Measurements from ENCODE around the gene OR1F1. TPM values are rescaled to one million over a fixed set of nuclear protein-coding genes. Genes with fewer than 3 reads are reported as not detected.

OR1F1 gene
- total and polyA plus RNA-seq, 8 donors: not detected

DNA sequence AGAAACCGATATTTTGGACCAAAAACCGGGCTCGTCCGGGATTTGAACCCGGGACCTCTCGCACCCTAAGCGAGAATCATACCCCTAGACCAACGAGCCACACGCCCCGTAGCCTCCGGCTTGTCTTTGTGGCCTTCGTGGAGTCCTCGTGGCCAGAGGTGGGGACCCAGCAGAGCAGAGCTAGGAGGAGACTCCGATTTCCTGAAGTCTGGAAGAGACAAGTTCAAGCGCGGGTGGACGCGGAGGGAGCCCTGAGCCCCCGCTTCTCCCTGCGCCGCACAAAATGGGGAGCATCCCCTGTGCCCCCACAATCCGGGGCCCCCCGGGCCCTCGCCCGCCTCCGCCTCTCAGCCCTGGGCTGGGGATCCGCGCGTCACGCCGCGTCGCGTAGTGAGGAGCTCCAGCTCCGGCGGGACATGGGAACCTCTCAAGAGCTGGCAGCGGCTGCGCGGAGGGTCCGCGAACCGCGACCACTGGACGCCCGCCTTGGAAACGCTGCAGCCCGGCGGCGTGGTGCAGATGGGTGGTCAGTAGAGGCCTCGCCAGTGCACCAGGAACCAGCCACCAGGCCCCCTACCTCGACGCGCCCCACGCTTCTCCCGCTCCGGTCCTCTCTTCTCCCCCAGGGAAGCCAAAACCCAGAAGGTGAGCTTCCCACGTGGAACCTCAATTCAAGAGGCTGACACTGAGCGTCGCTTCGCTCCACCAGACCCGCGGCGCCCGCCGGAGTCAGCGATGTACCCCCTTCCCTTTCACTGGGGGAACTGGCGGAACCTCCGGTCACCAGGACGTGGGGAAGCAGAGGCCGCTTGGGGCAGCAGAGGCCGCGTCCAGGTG is 5.2 kb upstream of the OR1F1 start:
- Histone ChIP-seq H3K36me3 (no peaks in the 10 kb centered on the region), H3K9me3 (peaks cover 0 to 15% (median 7%) of the 10 kb centered on the region in 4 donors), H3K27me3 (peaks cover 36 to 100% (median 79%) of the 10 kb centered on the region in 3 donors), H3K4me3 (peak overlapping the region; percentile 11 to 49 (median 32)), H3K27ac (no peak overlapping the region), H3K4me1 (peaks cover 14 to 19% (median 16%) of the 10 kb centered on the region in 4 donors)
- intact Hi-C loops (cut with DNase I; ENCODE audit: low total_unique reads): no loop called here
- peak; percentile 37 to 48 for DNase-seq
- TF ChIP-seq EP300 (IDR thresholded peaks at IDR 0.05): no peak
- TF ChIP-seq, protein P1, sequence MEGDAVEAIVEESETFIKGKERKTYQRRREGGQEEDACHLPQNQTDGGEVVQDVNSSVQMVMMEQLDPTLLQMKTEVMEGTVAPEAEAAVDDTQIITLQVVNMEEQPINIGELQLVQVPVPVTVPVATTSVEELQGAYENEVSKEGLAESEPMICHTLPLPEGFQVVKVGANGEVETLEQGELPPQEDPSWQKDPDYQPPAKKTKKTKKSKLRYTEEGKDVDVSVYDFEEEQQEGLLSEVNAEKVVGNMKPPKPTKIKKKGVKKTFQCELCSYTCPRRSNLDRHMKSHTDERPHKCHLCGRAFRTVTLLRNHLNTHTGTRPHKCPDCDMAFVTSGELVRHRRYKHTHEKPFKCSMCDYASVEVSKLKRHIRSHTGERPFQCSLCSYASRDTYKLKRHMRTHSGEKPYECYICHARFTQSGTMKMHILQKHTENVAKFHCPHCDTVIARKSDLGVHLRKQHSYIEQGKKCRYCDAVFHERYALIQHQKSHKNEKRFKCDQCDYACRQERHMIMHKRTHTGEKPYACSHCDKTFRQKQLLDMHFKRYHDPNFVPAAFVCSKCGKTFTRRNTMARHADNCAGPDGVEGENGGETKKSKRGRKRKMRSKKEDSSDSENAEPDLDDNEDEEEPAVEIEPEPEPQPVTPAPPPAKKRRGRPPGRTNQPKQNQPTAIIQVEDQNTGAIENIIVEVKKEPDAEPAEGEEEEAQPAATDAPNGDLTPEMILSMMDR (IDR thresholded peaks at IDR 0.05): peak in 1 of 7 experiments; percentile 23
- 2 to 5% (median 3%) methylated on average over 30 to 72 of the region's 72 CpGs for WGBS, 5 donors

DNA sequence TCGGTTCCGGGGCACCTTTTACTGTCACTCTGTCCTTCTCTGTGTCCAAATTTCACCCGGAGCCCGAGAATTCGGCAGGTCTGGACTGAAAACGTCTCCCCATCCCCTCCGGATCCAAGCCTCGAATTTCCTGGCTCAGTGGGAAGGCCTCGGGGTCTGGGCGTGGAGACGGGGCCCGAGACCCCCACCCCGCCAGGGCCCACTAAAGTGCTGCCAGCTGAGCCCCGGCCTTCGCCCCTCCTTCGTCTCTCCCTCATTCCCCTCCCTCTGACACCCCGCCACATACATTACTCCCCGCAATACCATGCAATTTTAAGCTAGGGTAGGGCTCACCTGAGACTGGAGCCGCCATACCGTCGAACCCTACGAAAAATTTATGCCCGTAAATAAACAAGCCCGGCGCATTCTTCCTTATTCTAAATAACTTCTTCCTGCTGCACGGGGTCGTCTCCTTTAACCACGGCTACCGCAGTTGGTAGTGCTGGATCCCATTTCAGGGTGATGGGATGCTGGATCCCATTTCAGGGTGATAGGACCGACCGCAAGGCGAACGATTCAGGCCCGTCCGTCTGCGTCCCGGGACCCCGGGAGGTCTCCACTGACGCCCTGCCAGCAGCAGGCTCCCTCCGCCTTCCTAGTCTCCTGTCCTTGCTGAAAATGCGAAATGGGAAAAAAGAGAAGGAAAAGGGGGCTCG is 4.4 kb upstream of the OR1F1 start:
- H3K27ac ChIP-seq: no peak overlapping the region
- peaks cover 41 to 100% (median 87%) of the 10 kb centered on the region in 3 donors for H3K27me3 ChIP-seq
- intact Hi-C loops (cut with DNase I; ENCODE audit: low total_unique reads): no loop called here
- peak overlapping the region; percentile 11 to 49 (median 32) for H3K4me3 ChIP-seq
- H3K9me3 ChIP-seq: peaks cover 0 to 19% (median 7%) of the 10 kb centered on the region in 4 donors
- 4 to 11% (median 7%) methylated on average over 35 to 42 of the region's 42 CpGs for WGBS, 5 donors
- H3K36me3 ChIP-seq: no peaks in the 10 kb centered on the region
- H3K4me1 ChIP-seq: peaks cover 19 to 25% (median 22%) of the 10 kb centered on the region in 4 donors
- no peak for DNase-seq
- TF ChIP-seq, protein P1 (IDR thresholded peaks at IDR 0.05): no peak
- no peak for TF ChIP-seq POLR2A (IDR thresholded peaks at IDR 0.05)
- TF ChIP-seq POLR2AphosphoS5 (IDR thresholded peaks at IDR 0.05): no peak
- TF ChIP-seq EP300 (IDR thresholded peaks at IDR 0.05): no peak

DNA sequence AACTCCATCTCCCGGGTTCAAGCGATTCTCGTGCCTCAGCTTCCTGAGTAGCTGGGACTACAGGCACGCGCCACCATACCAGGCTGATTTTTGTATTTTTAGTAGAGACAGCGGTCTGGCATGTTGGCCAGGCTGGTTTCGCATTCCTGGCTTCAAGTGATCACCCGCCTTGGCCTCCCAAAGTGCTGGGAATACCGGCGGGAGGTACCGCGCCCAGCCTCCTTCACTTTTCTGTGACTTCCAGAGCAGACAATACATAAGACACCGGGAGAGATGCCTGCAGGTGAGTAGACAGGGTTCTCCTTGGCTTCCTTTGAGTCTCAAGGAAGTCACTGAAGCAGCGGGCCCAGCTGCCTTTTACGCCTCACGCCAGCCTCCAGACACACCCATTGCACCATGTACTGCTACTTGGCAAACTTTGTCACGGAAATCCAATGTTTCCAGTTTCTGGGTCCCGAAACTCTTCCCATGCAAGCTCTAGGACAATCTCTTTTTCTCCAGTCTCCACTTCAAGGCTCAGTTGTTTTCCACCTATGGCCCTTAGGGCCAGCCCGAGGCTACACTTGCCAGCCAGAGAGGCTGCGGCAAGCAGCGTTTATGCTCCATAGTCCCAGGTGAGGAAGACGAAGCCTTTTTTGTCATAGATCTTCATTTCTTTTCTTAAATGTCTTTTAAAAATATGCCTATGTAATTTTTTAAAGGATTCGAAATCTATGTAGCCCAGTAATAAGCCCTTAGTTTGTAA is 886 bp upstream of the OR1F1 start:
- 74 to 80% (median 77%) methylated on average over 16 to 23 of the region's 23 CpGs for WGBS, 5 donors
- intact Hi-C loops (cut with DNase I; ENCODE audit: low total_unique reads): no loop called here
- no peak overlapping the region for H3K4me3 ChIP-seq
- no peak overlapping the region for H3K27ac ChIP-seq
- no peak for DNase-seq
- H3K4me1 ChIP-seq: peaks cover 27 to 51% (median 38%) of the 10 kb centered on the region in 4 donors
- H3K27me3 ChIP-seq: peaks cover 57 to 100% (median 90%) of the 10 kb centered on the region in 3 donors
- H3K9me3 ChIP-seq: peaks cover 0 to 29% (median 7%) of the 10 kb centered on the region in 4 donors
- no peaks in the 10 kb centered on the region for H3K36me3 ChIP-seq
- TF ChIP-seq EP300 (IDR thresholded peaks at IDR 0.05) (no peak), POLR2A (IDR thresholded peaks at IDR 0.05) (no peak), POLR2AphosphoS5 (IDR thresholded peaks at IDR 0.05) (no peak)
- TF ChIP-seq, protein P1 (IDR thresholded peaks at IDR 0.05): no peak

DNA sequence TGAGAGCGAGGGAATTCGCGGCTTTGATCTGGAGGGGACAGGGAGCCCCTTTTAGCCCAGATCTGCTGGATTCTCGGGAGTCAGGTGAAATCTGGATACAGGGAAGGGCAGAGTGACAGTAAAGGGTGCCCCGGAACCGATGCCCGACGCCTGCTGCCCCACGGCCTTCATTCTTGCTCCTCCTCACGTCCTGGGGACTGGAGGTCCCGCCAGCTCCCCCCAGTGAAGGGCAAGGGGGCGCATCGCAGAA is 596 bp downstream of the OR1F1 start:
- no peak for DNase-seq
- H3K4me3 ChIP-seq: peak overlapping the region in 2 of 4 donors; percentile 2 to 22
- peaks cover 0 to 41% (median 16%) of the 10 kb centered on the region in 4 donors for H3K9me3 ChIP-seq
- TF ChIP-seq POLR2AphosphoS5 (IDR thresholded peaks at IDR 0.05) (no peak), POLR2A (IDR thresholded peaks at IDR 0.05) (no peak), EP300 (IDR thresholded peaks at IDR 0.05) (no peak)
- TF ChIP-seq, protein P1 (IDR thresholded peaks at IDR 0.05): no peak
- H3K4me1 ChIP-seq: peaks cover 15 to 36% (median 25%) of the 10 kb centered on the region in 4 donors
- H3K36me3 ChIP-seq: no peaks in the 10 kb centered on the region
- peaks cover 58 to 100% (median 90%) of the 10 kb centered on the region in 3 donors for H3K27me3 ChIP-seq
- no peak overlapping the region for H3K27ac ChIP-seq
- intact Hi-C loops (cut with DNase I; ENCODE audit: low total_unique reads): no loop called here
- WGBS, 5 donors: 0 to 13% (median 2%) methylated on average over 3 to 13 of the region's 13 CpGs

Measured in stomach (tissue), 9 donors.